ENCODE data around the gene SMARCB1.
"Not testable (repeated sequence)": the region's sequence is repeated elsewhere in the genome, so short reads cannot be mapped to it uniquely, and the experiment has no call there.

Gene SMARCB1

DNA sequence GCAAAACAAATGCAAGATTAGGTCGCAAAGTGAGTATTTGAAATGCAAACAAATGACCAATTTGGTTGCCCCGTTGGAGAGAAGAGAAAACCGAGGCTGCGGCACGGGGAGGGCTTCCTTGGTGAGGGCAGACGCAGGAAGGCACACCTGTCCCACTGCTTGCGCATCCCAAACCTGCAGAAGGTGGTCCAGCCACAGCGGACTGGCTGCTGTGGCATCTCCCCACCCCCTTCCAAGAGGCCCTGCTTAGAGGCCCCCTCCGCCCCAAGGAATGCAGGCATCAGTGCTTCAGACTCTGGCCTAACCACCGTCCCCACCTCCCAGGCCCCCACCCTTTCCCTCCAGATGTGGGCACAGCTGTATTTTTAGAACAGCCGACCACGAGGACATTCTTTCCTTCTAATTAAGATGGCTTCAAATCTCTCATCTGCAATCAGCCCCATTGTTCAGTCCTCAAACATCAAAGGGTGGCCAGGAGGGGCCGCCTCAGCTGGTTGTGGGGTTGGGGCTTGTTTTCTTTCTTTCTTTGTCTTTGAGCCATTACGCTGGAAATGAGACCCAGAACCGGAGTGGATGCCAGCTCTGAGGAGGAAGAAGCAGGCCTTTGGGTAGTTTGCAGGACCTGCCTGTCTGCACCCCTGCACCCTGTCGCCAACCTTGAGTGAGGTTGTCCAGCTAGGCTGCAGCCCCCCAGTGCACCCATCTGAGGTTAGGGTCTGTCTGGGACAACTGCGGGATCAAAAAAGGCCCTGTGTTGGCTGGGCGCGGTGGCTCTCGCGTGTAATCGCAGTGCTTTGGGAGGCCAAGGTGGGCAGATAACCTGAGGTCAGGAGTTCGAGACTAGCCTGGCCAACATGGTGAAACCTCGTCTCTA lies 61.5 kb downstream of the SMARCB1 start:
- no peak for DNase-seq

- DNase-seq: peak; percentile 68 to 81 (median 76)
These were observed 62.5 kb downstream of the SMARCB1 start for GRCh38 chr22:23849009-23850006.

DNA sequence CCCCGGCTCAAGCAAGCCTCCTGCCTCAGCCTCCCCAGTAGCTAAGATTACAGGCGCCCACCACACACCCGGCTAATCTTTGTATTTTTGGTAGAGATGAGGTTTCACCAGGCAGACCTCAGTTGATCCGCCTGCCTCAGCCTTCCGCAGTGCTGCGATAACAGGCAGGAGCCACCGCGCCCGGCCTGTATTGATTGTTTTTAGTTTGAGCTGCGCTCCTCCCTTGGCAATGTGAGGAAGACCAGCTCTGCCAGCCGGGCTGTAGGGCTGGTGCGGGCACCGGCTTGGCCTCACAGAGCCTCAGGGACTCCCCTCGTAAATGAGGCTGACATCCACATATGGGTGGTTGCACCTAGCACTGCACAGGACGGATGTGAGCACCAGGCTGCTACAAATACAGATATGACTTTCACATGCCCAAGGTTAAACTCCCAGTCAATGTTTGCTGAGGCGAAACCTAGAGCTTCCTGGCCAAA lies 63.4 kb downstream of the SMARCB1 start:
- no peak for DNase-seq

GRCh38 chr22:23856721-23857605 lies 70.2 kb downstream of the SMARCB1 start:
- no peak for DNase-seq

DNA sequence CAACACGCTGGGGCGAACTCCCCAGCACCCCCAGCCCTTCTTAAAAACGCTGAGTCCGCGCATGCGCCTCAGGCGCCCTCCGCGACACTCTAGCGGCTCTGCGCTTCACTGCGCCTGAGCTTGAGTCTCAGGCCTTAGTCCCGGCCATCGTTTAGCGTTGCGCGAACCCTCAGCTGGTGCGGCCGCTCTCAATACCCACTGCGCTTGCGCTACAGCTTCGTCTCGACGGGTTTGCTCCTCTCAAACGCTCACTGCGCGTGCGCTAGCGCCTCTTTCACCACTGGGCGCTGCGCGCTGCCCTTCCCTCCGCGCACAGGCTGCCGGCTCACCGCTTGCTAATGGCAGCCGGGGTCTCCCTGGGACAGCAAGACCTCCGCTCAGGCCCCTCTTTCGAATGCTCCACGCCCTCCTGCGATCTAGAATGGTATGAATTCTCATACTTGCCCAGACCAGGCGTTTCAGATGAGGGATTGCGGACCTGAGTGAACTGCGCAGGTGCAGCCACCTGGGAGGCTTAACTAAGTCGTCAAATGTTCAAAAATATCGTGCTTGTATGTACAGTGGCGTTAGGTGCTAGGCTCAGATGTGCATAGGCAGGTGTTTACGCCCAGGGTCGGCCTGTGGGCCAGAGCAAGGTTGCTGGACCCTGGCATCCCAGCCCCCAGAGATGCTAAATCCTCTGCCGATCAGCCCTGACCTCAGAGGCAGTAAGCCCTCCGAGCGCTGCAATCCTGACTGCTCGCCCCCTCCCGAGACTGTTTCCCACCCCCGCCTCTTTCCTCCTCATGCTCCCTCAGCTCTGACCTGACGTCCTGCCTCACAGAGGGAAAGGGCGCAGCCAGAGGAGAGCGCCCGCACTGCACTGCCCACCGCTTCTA lies 71.1 kb downstream of the SMARCB1 start, which contains the start of gene SLC2A11:
Gene SLC2A11 (plus strand): TSS at position 270 of the 878 bp plus-strand sequence. CDS start 125 bp downstream, at position 395.
- DNase-seq: peak; percentile 71 to 84 (median 83)

DNA sequence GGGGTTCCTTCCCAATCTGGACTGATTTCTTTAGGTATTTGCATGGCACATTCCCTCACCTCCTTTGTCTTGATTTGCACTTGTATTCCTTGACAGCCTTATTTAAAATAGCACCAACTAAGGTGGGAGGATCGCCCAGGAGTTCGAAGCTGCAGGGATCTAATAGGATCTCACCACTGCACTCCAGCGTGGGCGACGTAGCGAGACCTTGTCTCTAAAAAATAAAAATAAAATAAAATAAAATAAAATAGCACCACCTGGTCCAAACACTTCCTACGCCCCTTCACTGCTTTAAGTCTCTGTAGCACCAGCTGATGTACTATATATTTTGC lies 71.7 kb downstream of the SMARCB1 start:
- no peak for DNase-seq

GRCh38 chr22:23859201-23859600 lies 72.4 kb downstream of the SMARCB1 start:
- DNase-seq: no peak

GRCh38 chr22:23860187-23860586 lies 73.4 kb downstream of the SMARCB1 start:
- DNase-seq: not testable (repeated sequence)

DNA sequence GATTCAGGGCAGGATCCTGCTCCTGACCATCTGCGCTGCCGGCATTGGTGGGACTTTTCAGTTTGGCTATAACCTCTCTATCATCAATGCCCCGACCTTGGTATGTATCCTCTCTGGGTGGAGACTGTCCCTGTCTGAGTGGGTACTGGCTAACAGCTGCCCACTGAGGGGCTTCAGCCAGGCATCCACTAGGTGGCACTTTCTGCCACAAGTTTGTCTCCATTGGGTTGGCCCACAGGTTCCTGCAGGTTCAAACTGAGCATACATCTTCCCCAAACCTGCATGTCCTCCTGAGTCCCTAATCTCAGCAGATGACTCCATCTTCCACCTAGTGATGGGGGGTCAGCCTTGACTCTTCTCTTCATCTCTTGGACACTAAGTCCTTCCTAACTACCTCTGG lies 75.3 kb downstream of the SMARCB1 start:
- DNase-seq: no peak

DNA sequence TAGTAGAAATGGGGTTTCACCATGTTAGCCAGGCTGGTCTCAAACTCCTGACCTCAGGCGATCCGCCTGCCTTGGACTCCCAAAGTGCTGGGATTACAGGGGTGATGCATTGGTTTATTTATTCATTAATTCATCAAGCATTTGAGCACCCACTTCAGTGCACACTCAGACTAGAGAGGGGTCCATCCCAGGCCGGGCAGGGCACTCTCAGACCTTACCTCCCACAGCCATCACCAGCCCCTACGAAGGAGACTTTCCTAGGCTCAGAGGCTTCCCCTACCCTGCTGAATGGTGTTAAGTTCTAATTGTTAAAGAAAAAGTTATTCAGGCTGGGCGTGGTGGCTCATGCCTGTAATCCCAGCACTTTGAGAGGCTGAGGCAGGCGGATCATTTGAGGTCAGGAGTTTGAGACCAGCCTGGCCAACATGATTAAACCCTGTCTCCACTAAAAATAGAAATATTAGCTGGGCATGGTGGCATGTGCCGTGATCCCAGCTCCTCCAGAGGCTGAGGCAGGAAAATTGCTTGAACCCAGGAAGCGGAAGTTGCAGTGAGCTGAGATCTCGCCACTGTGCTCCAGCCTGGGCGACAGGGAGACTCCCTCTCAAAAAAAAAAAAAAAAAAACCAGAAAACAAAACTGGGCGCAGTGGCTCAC lies 77.9 kb downstream of the SMARCB1 start:
- DNase-seq: not testable (repeated sequence)

DNA sequence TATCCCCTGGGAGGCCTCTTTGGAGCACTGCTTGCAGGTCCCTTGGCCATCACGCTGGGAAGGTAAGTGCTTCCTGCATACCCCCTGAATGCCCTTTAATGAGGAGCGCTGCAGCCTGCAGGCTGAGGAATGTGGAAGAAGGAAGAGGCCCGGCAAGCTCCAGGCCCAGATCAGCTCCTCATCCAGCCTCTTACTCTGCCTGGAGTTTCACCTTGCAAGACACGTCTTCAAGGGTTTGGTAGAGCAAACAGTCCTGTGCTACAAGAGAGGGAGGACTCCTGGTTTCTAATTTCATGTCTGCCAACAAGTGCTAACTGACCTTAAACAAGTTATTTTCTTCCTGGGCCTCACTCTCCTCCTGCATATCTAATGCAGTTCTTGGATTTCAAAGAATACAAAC lies 81.8 kb downstream of the SMARCB1 start:
- DNase-seq: no peak

DNA sequence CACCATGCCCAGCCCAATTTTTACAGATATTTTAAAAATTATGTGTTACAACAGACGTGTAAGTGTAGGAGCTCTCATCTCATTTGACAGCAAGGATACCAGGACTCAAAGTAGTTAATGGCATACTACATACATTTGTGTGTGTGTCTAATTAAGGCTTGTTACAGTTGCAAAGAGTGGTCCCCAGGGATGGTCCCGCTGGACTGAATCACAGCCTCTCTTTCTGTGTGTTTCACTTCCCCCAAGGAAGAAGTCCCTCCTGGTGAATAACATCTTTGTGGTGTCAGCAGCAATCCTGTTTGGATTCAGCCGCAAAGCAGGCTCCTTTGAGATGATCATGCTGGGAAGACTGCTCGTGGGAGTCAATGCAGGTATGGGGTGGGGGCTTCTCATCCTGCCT lies 88.1 kb downstream of the SMARCB1 start:
- DNase-seq: no peak

DNA sequence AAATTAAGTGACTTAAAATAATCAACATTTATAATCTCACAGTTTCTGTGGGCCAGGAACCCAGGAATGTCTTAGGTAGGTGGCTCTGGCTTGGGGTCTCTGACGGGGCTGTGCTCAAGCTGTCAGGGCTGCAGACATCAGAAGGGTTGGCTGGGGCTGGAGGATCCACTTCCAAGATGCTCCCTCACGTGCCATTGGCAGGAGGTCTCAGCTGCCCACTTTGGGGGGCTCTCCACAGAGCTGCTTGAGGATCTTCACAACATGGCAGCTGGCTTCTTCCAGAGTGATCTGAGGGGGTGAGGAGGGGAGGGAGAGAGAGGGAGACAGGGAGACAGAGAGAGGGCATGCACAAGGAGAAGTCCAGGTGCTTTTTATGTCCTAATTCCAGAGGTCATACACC lies 89.0 kb downstream of the SMARCB1 start:
- DNase-seq: no peak

- DNase-seq: no peak
These were observed 90.8 kb downstream of the SMARCB1 start for GRCh38 chr22:23877566-23877965.

DNA sequence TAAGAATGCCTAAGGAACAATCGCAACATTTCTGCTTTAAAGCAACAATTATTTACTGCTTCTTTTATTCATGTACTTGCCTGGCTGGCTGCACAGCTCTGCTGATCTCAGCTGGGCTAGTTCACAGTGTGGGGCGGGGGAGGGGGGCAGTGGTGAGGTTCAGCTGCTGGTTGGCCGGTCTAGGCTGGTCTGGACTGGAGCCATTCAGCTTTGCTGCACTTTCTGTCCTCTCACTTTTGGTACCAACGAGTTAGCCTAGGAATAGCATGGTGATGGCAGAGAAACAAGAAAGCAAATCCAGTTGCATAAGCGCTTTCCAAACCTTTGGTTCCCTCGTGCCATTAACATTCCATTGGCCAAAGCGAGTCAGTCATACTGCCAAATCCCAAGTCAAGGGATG lies 91.5 kb downstream of the SMARCB1 start:
- no peak for DNase-seq

DNA sequence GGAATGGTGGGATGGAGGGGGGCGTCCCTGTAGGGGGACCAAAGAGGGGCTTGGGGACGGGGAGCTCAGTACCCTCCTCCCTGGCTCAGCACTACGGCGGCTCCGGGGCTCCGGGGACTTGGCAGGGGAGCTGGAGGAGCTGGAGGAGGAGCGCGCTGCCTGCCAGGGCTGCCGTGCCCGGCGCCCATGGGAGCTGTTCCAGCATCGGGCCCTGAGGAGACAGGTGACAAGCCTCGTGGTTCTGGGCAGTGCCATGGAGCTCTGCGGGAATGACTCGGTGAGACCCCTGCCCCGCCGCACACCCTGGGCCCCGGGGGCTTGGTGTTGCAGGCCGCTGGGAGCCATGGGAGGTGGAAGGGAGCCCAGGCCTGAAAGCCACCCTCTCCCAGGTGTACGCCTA lies 95.6 kb downstream of the SMARCB1 start:
- no peak for DNase-seq

- DNase-seq: no peak
These were observed 96.9 kb downstream of the SMARCB1 start for GRCh38 chr22:23883658-23884057.

- no peak for DNase-seq
These were observed 97.4 kb downstream of the SMARCB1 start for GRCh38 chr22:23884140-23884539.

Measured in activated CD4-positive, CD25-positive, alpha-beta regulatory T cell (primary cell).